TTC549 (cell line): ENCODE measurements around the gene CYP4F12.

Experiments used
- FAIRE-seq: peaks from 2 replicates; lab custom pipeline; 2012; peaks lifted over from hg19 to GRCh38; lab: Jason Lieb, UNC

The CYP4F12 gene

DNA sequence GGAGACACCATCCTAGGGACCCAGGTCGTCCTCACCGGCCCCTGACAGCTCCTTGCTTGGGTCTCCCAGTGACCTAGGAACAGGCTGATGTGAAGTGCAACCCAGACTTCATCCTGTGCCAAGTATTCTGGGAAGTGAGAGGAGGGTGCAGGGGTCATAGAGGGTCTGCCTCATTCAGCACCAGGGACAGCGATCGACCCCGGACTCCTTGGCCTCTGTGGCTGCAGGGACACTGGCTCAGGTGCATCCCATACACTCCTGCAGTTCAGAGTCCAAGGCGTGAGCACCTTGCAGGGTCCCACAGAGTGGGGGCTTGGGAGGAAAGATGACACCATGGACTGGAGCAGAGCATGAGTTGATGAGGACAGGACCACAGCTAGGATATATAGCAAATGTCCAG is 44.9 kb downstream of the CYP4F12 start:
- no peak for FAIRE-seq

DNA sequence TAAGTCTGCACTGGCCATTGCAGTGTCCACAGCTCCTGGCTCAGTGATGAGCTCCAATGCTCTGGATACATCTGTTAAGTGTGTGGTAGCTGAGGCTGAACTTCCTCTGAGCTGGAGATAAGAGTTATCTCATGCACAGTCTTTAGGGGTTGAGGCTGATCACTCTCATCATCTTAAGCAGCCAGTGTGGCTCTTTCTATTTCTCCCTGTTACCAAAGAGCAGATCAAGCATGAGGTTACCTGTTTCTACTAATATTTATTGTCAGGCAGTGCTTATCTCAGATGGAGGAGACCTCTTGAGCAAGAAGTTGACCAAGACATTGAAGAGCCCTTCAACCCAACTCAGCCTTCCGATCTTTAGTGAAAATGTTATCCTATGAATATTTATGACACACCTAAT is 48.4 kb downstream of the CYP4F12 start:
- FAIRE-seq = no peak

DNA sequence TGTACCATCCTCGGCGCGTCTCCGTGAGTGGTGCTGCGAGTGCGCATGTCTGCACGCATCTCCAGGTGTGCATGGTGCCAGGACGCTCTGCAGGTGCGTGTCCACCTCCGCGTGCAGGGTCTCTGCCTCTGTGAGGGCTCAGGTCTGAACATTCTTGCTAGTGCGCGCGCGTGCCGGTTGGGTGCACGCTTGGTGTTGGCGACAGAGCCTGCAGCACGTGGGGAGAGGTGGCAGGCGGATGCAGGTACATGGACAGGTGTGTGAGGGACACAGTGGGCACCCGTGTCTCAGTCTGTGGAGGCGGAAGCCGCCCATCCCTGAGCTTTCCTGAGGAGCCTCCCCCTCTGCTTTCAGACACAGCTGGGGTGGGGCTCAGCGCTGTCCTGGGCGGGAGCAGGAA is 50.1 kb downstream of the CYP4F12 start:
- FAIRE-seq = no peak

DNA sequence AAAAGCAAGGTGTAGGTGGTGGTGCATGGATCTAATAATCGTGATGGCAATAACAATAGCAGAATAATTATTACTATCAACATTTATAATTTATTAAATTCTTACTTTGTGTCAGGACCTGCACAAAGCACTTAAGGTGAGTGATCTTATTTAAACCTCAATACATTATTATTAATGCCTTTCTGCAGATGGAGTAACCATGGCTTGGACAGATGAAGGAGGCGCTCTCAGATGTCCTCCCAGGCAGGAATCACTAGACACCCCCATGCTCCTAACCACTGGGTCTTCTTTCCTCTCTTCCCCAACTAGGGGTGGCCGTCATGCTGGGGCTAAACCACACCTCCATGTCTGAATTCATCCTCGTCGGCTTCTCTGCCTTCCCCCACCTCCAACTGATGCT is 54.8 kb downstream of the CYP4F12 start, which contains the start of gene OR10H2:
TSS of gene OR10H2 (plus strand) at position 301 of the 400 bp plus-strand sequence. CDS start at position 321, 20 bp downstream.
- no peak for FAIRE-seq

DNA sequence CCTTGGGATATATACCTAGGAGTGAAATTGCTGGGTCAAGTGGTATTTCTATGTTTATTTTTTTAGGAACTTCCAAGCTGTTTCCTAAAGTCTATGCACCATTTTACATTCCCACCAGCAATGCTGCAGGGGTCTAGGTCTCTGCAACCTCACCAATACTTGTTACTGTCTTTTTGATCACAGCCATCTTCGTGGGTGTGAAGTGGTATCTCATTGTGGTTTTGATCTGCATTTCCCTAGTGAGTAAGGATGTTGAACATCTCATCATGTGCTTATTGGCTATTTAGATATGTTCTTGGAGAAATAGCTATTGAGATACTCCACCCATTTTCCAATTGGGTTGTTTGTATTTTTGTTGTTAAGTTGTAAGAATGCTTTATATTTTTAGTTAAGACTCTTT is 57.7 kb downstream of the CYP4F12 start:
- no peak for FAIRE-seq

DNA sequence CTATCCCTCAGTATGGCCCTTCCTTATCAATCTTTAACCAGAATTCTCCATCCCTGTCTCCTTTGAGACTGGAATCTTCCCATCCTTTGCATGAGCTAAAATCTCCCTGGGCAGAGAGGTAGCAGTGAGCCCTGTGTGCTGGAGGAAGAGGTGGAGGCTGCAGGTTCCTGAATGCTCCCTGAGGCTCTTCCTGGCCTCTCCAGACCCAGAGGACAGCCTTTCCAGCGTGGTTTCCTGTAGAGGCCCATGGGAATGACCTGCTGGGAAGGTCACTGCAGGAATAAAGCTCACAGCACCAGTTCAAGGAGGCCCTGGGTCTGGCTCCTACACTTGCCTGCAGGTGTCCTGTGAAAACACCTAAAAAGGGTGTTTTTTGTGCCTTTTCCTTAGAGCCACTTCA is 59.5 kb downstream of the CYP4F12 start:
- no peak for FAIRE-seq

DNA sequence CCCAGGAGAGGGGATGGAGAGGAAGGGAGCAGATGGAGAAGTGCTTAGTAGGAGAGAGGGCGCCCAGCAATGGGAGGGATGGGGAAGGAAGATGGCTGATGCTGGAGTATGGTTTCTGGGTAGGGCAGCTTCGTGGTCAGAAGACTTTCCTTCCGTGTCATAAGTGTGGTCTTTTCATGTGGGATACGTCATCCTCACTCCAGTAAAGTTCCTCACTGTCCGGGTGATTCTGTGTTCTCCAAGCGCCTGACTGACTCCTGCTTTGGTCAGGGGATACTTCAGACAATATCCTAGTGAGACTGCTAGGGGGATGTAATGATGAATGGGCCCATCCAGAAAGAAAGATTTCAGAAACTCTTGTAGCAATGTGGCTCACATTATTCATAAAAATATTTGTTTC is 61.0 kb downstream of the CYP4F12 start:
- no peak for FAIRE-seq

DNA sequence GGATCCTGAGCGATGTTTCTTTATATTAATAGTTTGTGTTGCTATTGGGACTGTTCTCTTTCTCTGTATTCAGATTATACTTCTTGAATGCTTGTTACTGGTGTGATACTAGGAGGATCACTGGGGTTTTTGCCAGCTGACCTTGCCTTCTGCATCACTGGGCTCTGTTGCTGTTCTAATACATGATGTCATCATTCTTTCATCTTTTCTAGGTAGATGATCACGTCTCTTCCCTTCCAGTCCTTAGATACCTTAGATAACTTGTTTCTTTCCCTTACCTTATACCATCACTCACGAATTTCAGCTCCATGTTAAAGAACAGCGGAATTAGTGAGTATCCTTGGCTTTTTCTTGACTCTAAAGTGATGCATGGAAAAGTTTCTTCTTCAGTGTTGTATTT is 64.8 kb downstream of the CYP4F12 start, which contains the start of gene OR10H3:
TSS of gene OR10H3 (plus strand) at position 264 of the 400 bp plus-strand sequence. CDS start 3,408 bp downstream, outside the sequence.
- no peak for FAIRE-seq

DNA sequence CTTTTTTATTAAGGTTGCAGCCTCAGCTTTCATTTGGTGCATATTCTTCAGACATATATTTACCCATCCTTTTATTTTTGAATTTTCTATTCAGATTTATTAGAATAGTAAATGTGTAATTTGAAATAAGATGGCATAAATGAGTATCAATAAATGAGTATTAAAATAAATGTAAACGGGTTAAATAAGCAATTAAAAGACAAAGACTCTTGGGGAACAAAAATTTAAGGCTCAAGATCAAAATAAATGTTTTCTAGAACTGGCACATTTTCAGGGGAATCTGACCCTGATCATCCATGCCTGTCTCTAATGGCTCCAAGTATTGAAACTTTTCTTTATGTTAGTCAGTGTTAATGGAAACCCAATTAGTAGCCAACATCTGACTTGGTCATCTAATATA is 67.9 kb downstream of the CYP4F12 start:
- no peak for FAIRE-seq
